ENCODE measurements around the gene SLC22A31. TPM values are rescaled to one million over a fixed set of nuclear protein-coding genes. Genes with fewer than 3 reads are reported as not detected.
"Not testable (repeated sequence)": the region's sequence is repeated elsewhere in the genome, so short reads cannot be mapped to it uniquely, and the experiment has no call there.

Gene SLC22A31
- total RNA-seq, 1 donor from 2014 or later, result 0.72 TPM

DNA sequence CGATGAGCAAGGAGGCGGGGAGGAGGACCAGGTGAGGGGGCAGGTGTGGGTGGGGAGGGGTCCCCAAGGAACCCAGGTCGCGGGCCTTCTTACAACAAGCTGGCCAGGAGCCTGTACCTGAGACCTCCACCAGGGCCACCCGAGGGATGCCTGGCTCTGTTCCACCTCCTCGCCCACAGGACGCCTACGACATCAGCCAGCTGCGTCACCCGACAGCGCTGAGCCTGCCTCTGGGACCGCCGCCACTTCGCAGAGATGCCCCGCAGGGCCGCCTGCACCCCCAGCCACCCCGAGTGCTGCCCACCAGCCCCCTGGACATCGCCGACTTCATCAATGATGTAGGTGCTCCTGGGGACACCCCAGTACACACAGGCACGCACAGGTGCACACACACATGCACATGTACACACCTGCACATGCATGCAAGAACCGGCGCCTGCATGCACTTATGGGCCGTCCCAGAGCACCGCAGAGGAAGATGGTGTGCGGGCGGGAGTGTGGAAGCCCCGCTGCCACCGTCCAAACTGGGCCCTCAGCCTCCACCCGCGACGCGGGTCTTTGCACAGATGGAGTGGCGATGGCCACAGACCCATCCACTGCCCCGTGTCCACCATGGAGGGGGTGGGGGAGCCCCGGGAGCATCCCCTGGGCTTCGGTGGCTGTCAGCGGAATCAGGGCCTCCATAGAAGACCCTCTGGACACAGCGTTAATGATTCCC is 6.6 kb downstream of the SLC22A31 start:
- DNase-seq (ENCODE audit: low spot score), result no peak

DNA sequence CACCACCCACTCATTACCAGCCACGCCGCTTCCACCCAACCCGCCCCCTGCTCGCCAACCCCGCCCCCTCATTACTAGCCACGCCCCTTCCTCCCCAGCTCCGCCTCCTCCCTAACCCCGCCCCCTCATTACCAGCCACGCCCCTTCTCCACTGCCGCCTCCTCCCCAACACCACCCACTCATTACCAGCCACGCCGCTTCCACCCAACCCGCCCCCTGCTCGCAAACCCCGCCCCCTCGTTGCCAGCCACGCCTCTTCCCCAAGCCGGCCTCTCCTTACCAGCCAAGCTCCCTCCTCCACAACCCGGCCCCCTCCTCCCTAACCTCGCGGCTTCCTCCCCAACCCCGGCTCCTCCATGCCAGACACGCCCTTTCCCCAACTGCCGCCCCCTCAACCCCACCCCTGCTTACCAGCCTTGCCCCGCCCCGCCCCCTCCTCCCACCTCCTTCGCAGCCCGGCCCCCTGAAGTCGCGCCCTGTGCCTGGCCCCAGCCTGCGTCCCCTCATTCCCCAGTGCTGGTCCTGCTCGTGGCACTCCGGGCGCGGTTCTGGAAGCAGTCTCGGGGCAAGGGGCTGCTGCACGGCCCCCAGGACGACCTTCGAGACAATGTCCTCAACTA is 7.3 kb downstream of the SLC22A31 start:
- peak; percentile 62 for DNase-seq (ENCODE audit: low spot score)

DNA sequence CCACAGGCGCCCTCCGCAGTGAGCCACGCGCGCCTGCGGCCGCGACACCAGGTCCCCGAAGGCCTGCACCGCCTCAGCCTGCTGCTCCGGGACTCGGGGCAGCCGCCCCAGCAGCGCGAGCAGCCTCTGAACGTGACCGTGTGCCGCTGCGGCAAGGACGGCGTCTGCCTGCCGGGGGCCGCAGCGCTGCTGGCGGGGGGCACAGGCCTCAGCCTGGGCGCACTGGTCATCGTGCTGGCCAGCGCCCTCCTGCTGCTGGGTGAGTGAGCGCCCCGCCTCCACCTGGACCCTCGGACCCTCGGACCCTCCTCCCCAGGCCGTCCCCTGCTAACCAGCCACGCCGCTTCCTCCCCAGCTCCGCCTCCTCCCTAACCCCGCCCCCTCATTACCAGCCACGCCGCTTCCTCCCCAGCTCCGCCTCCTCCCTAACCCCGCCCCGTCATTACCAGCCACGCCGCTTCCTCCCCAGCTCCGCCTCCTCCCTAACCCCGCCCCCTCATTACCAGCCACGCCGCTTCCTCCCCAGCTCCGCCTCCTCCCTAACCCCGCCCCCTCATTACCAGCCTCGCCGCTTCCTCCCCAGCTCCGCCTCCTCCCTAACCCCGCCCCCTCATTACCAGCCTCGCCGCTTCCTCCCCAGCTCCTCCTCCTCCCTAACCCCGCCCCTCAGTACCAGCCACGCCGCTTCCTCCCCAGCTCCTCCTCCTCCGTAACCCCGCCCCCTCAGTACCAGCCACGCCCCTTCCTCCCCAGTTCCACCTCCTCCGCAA is 8.0 kb downstream of the SLC22A31 start:
- peak; percentile 69 for DNase-seq (ENCODE audit: low spot score)

DNA sequence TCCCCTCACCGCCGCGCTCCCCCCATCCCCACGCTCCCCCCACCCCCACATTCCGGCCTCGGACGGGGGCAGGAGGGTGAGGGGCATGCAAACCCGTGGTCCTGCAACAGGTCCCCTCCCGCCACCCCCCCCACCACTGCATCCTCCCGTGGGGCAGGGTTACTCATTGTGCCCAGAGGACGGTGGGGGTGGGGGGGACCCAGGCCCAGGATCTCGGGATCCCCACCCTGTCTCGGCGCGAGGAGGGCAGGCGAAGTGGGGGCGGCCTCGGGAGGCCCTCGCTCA is 8.5 kb downstream of the SLC22A31 start:
- no peak for DNase-seq (ENCODE audit: low spot score)

DNA sequence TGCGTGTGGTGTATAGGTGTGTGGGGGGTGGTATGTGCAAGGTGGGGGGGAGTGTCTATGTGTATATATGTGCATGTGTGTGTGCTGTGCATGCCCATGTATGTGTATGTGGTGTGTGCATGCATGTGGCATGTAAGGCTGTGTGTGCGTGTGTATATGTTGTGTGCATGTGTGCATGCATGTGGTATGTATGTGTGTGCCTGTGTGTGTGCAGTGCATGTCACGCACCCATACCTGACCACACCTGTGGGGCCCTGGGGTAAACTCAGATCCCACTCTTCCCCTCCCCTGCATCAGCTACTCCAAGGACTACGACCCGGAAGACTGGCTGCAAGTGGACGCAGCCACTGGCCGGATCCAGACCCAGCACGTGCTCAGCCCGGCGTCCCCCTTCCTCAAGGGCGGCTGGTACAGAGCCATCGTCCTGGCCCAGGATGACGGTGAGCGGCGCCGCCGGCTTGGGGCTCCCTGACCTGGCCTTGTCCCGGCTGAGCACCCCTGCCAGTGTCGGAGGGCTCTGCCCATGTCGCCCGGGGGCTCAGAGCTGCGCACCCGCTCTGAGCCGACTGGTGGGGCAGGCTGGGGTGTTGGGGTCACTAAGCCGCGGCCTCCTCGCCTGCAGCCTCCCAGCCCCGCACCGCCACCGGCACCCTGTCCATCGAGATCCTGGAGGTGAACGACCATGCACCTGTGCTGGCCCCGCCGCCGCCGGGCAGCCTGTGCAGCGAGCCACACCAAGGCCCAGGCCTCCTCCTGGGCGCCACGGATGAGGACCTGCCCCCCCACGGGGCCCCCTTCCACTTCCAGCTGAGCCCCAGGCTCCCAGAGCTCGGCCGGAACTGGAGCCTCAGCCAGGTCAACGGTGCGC is 9.1 kb downstream of the SLC22A31 start:
- DNase-seq (ENCODE audit: low spot score), result no peak

DNA sequence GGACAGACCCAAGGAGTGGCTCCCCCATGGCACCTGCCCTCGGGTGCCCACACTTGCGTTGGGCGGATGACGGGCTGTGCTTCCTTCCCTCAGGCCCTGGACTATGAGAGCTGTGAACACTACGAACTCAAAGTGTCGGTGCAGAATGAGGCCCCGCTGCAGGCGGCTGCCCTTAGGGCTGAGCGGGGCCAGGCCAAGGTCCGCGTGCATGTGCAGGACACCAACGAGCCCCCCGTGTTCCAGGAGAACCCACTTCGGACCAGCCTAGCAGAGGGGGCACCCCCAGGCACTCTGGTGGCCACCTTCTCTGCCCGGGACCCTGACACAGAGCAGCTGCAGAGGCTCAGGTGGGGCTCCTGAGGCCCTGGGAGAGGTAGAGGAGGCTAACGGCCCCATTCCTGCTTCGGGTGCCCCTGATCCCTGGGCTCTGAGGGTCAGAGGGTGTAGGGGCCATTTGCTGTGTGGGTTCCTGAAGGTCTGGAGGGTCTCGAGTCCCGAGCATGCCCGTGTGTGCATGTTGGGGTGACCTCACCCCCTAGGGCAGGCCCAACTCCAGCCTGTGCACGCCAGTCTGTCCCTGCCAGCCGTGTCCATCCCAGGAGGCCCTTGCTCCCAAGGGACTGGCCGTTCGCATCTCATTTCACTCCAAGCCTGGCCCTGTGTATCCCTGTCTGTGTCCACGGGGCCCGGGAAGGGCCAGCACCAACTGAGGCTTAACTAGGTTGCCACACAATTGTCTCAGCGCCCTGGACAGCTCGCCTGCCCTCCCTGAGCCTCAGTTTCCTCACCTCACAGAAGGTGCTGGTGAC is 10.0 kb downstream of the SLC22A31 start:
- DNase-seq (ENCODE audit: low spot score), result no peak

DNA sequence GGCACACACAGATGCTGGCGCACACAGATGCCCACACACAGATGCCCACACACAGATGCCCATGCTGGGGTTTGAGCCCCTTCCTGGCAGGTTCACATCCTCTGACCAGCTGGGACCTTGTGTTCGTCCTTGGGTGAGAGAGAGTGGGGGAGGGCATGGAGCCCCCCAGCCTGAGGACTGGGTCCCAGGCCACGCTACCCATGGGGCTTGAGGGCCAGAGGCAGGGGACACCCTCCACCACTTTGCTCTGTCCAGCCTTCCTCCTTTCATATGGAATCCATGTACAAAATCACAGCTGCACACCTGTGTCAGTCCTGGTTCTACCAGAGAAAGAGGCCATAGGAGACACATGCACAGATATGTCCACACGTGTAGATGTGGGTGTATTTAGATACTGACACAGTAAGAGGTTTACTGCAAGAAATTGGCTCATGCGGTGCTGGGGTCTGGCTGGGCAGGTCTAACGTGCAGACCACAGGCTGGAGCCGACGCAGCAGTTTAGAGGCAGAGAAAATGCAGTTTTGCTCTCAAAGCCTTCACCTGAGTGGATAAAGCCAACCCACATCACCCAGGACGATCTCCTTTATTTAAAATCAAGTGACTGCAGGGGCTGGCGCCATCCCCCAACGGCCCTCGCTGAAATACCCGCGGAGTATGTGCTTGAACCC is 10.8 kb downstream of the SLC22A31 start:
- DNase-seq (ENCODE audit: low spot score), result no peak

DNA sequence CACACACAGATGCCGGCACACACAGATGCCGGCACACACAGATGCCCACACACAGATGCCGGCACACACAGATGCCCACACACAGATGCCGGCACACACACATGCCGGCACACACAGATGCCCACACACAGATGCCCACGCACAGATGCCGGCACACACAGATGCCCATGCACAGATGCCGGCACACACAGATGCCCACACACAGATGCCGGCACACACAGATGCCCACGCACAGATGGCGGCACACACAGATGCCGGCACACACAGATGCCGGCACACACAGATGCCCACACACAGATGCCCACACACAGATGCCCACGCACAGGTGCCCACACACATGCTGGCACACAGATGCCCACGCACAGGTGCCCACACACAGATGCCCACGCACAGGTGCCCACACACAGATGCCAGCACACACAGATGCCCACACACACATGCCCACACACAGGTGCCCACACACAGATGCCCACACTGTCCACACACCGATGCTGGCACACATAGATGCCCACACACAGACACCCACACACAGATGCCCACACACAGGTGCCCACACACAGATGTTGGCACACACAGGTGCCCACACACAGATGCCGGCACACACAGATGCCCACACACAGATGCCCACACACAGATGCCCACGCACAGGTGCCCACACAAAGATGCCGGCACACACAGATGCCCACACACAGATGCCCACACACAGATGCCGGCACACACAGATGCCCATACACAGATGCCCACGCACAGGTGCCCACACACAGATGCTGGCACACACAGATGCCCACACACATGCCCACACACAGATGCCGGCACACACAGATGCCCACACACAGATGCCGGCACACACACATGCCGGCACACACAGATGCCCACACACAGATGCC is 11.6 kb downstream of the SLC22A31 start:
- DNase-seq (ENCODE audit: low spot score), result not testable (repeated sequence)

DNA sequence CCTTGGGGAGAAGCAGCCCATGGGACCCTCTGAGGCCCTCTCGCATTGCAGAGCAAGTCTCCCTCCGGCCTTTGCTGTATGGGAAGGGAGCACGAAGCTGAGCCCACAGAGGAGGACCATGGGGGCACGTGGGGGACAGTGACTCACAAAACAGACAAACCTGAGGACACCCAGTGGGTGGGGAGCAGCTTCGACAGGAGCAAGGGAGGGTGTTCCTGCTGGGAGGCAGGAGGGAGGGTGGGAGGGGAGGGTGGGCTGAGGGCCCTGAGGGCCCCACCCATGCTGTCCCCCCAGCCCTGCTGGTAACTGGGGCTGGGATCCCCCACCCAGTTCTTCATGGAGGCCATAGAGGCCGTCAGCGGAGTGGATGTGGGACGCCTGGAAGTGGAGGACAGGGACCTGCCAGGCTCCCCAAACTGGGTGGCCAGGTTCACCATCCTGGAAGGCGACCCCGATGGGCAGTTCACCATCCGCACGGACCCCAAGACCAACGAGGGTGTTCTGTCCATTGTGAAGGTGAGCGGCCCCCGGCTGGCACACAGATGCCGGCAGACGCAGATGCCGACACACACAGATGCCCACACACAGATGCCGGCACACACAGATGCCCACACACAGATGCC is 12.5 kb downstream of the SLC22A31 start:
- no peak for DNase-seq (ENCODE audit: low spot score)

DNA sequence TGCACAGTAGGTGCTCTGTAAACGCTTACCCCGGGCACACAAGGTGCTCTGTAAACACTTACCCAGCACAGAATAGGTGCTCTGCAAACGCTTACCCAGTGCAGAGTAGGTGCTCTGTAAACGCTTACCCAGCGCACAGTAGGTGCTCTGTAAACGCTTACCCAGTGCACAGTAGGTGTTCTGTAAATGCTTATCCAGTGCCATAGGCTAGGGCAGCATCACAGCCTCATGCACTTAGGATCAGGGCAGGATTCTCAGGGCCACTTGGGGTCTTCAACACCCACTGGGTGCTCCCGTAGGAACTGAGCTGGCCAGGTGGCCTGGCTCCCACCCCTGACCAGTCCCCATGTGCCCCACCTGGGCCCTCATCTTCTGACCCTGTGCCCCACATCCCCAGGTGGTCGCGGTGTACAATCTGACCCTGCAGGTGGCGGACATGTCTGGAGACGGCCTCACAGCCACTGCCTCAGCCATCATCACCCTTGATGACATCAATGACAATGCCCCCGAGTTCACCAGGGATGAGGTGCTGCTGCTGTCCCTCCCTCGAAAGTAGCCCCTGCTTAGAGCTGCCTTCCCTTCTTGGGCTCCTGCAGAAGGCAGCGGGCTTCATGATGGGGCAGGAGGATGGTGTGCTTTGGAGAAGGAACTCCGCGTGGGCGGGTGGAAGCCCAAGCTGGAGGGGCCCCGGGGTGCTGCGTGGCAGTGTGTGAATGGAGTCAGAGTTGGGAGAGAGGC is 13.1 kb downstream of the SLC22A31 start:
- DNase-seq (ENCODE audit: low spot score), result no peak

DNA sequence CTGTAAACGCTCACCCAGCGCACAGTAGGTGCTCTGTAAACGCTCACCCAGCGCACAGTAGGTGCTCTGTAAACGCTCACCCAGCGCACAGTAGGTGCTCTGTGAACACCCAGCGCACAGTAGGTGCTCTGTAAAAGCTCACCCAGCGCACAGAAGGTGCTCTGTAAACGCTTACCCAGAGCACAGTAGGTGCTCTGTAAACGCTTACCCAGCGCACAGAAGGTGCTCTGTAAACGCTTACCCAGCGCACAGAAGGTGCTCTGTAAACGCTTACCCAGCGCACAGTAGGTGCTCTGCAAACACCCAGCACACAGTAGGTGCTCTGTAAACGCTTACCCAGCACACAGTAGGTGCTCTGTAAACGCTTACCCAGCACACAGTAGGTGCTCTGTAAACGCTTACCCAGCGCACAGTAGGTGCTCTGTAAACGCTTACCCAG is 13.7 kb downstream of the SLC22A31 start:
- not testable (repeated sequence) for DNase-seq (ENCODE audit: low spot score)

DNA sequence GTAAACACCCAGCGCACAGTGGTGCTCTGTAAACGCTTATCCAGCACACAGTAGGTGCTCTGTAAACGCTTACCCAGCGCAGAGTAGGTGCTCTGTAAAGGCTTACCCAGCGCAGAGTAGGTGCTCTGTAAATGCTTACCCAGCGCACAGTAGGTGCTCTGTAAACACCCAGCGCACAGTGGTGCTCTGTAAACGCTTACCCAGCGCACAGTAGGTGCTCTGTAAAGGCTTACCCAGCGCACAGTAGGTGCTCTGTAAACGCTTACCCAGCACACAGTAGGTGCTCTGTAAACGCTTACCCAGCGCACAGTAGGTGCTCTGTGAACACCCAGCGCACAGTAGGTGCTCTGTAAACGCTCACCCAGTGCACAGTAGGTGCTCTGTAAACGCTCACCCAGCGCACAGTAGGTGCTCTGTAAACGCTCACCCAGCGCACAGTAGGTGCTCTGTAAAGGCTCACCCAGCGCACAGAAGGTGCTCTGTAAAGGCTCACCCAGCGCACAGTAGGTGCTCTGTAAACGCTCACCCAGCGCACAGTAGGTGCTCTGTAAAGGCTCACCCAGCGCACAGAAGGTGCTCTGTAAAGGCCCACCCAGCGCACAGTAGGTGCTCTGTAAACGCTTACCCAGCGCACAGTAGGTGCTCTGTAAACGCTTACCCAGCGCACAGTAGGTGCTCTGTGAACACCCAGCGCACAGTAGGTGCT is 14.3 kb downstream of the SLC22A31 start:
- DNase-seq (ENCODE audit: low spot score), result not testable (repeated sequence)

DNA sequence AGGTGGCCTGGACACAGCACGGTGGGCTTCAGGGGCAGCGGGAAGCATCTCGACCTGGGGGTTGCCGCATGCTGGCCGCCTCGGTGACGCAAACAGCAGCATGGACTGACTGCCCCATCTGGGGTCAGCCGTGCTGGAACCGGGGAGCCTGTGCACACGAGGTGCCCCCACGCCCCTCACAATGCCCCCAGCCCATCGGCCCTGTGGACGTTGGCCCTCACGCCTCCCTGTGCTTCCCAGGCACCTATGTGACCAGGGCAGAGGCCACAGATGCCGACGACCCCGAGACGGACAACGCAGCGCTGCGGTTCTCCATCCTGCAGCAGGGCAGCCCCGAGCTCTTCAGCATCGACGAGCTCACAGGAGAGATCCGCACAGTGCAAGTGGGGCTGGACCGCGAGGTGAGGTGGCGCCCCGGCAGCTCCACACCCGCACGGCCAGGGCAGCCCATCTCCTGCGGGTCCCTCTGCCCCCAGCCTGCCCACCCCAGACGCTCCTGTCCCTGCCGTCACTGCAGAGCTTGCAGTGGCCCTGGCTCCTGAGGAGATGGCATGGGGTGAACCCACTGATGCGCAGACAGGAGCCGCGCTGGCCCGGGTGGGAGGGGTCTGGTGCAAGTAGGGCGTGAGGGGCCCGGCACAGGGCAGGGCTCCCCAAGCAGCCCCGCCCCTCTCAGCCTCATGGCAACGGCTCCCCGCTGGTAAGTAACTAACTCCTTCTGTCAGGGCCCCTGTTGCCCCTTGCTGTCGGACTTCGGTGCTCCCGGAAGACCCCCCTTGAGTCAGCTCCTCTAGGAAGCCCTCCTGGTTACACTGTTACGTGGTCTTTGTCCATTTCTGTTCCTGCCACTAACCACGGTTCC is 15.2 kb downstream of the SLC22A31 start:
- DNase-seq (ENCODE audit: low spot score), result no peak

DNA sequence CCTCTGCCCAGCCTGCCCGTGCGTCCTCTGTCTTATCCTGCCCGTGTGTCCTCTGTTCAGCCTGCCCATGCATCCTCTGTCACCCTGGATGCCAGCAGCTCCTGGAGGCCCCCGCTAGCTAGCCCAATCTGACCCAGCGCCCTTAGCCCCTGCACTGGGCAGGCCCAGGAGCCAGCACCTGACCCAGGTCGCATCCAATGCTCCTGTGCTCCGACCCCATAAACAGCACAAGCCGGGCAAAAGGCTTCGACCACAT is 15.7 kb downstream of the SLC22A31 start:
- DNase-seq (ENCODE audit: low spot score), result no peak

DNA sequence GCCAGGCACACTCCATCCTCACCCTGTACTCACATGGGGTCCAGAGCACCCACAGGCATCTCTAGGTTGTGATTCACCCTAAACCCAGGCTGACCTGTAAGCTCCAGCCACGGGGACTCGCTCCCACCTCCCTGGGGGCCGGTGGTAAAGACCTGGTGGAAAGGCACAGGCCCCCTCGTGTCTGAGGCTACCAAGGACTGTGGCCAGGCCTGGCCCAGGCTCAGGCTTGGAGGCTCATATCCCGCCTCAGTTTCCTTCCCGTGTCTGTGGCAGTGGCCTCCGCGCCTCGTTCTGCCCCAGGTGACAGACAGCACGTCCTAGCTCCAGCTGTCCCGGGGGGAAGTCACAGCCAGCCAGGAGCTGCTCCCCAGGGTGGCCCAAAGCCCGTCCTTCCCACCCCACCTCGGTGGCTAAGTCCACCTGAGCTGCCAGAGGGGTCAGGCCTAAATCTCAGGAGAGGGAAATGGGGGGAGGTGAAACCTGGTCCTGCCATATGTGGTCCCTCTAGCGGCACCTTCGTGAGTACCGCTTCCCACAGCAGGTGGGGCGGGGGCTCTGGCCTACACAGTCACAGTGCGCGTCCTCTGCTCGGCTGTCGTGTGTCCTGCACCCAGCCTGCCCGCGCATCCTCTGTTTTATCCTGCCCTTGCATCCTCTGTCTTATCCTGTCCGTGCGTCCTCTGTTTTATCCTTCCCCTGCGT is 16.2 kb downstream of the SLC22A31 start:
- DNase-seq (ENCODE audit: low spot score), result no peak

DNA sequence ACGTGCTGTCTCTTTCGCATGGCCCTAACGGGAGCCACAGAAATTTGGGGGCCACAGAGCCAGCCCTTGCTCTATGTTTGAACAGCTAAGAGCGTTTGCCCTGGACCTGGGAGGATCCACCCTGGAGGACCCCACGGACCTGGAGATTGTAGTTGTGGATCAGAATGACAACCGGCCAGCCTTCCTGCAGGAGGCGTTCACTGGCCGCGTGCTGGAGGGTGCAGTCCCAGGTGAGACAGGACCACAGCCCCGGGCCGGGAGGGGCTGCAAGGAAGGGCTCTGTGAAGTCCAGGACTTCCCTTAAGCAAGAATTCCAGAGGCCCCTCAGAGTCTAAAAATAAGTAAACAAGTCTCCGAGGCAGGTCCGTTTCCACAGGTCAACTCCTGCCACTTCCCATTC is 16.9 kb downstream of the SLC22A31 start:
- no peak for DNase-seq (ENCODE audit: low spot score)
